HCT116 (cell line): ENCODE measurements around the gene NDUFA3. TPM values are rescaled to one million over a fixed set of nuclear protein-coding genes. Genes with fewer than 3 reads are reported as not detected.
"Not testable (repeated sequence)": the region's sequence is repeated elsewhere in the genome, so short reads cannot be mapped to it uniquely, and the experiment has no call there.

ENCODE experiments used
- ATAC-seq: fragments of 200-7000 bp; cut with Tn5 transposase; 2 replicates; pipeline ENCODE4 v1.9.1; 2020; ENCODE audit warnings: mild to moderate bottlenecking, moderate library complexity
- BruUV-seq: library from RNA; stranded (reverse); fragments of 400-500 nt; replicated peaks from 2 replicates; lab custom pipeline; 2021; lab: Mats Ljungman, UMichigan
- CTCF ChIA-PET: fragments of 300-600 bp; sonication (Branson Sonifier 250); formaldehyde crosslinking; loops from one replicate; lab custom pipeline; 2021; ENCODE audit warnings: antibody characterized with exemption; lab: Charles Lee
- POLR2A ChIA-PET: fragments of 300-600, 350-600 bp; sonication (Branson Sonifier 250); formaldehyde crosslinking; loops from one replicate; lab custom pipeline; 2021; ENCODE audit warnings: antibody characterized with exemption; lab: Charles Lee
- RAD21 ChIA-PET, 2 experiments: fragments of 300-600 bp; sonication (Branson Sonifier 250); formaldehyde crosslinking; loops; one replicate each; lab custom pipeline; 2023; ENCODE audit warnings: low total read pairs in 2 of 2; ENCODE audit not compliant: uncharacterized antibody in 2 of 2, unreplicated experiment in 2 of 2, low non-redundant PET in 1 of 2; lab: Charles Lee
- DNase-seq: peaks from one replicate; pipeline ENCODE4 v3.0.0-alpha.2; 2010; ENCODE audit warnings: low read depth, low spot score
- H2AFZ ChIP-seq: fragments of 200-600 bp; shearing (Covaris generic), sonication (generic); 2 replicates; pipeline ENCODE4 v1.6.1; 2017; ENCODE audit warnings: low read depth, mixed run types, mixed read lengths, antibody characterized with exemption, low read length; ENCODE audit not compliant: poor library complexity, severe bottlenecking
- H3K27ac ChIP-seq: 2 replicates; pipeline ENCODE4 v1.5.1; 2012; ENCODE audit warnings: low read depth, low read length
- H3K27me3 ChIP-seq: fragments of 200-600 bp; sonication (generic); 2 replicates; pipeline ENCODE4 v1.6.1; 2016; ENCODE audit warnings: mixed run types, low read length, mixed read lengths; ENCODE audit not compliant: insufficient read depth
- H3K36me3 ChIP-seq, 2 experiments: fragments of 200-500 bp in 1 of 2; fragments of 200-600 bp in 1 of 2; sonication (Bioruptor generic) in 1 of 2; sonication (generic) in 1 of 2; 2 replicates each; pipeline versions ENCODE4 v1.5.1 to v1.6.1; 2014 to 2016; ENCODE audit warnings: low read length in 2 of 2, inconsistent platforms in 1 of 2, mixed read lengths in 1 of 2, mixed run types in 1 of 2; ENCODE audit not compliant: insufficient read depth in 2 of 2, control insufficient read depth in 1 of 2
- H3K4me1 ChIP-seq, 2 experiments: fragments of 200-600 bp in 1 of 2; sonication (generic) in 1 of 2; 2 replicates each; pipeline versions ENCODE4 v1.5.1 to v1.6.1; 2012 to 2017; ENCODE audit warnings: low read length in 2 of 2, inconsistent platforms in 1 of 2, mild to moderate bottlenecking in 1 of 2, mixed read lengths in 1 of 2, mixed run types in 1 of 2, moderate library complexity in 1 of 2; ENCODE audit not compliant: insufficient read depth in 2 of 2, control insufficient read depth in 1 of 2
- H3K4me2 ChIP-seq: fragments of 200-600 bp; sonication (generic); 2 replicates; pipeline ENCODE4 v1.6.1; 2017; ENCODE audit warnings: mixed run types, low read length, mixed read lengths
- H3K4me3 ChIP-seq, 2 experiments: fragments of 200-600 bp in 1 of 2; sonication (generic) in 1 of 2; replicated peaks in 1 of 2; 2 replicates each; pipeline ENCODE4 v1.5.1; 2011 to 2016; ENCODE audit warnings: low read length in 2 of 2, control low read depth in 1 of 2, low read depth in 1 of 2, mild to moderate bottlenecking in 1 of 2, mixed read lengths in 1 of 2, mixed run types in 1 of 2
- H3K79me2 ChIP-seq: fragments of 200-600 bp; sonication (generic); 2 replicates; pipeline ENCODE4 v1.6.1; 2017; ENCODE audit warnings: mild to moderate bottlenecking, mixed run types, low read length, moderate library complexity, mixed read lengths; ENCODE audit not compliant: insufficient read depth
- H3K9ac ChIP-seq: fragments of 200-600 bp; sonication (generic); 2 replicates; pipeline ENCODE4 v1.6.1; 2016; ENCODE audit warnings: low read length, mixed read lengths
- H3K9me2 ChIP-seq: fragments of 200-600 bp; sonication (generic), shearing (Covaris generic); 2 replicates; pipeline ENCODE4 v1.6.1; 2017; ENCODE audit warnings: mixed run types, mild to moderate bottlenecking, moderate library complexity; ENCODE audit not compliant: insufficient read depth
- H3K9me3 ChIP-seq, 2 experiments: fragments of 200-500 bp in 1 of 2; fragments of 200-600 bp in 1 of 2; sonication (Bioruptor generic) in 1 of 2; sonication (generic) in 1 of 2; 2 replicates each; pipeline ENCODE4 v1.6.1; 2014 to 2017; ENCODE audit warnings: low read length in 2 of 2, mixed read lengths in 2 of 2, inconsistent platforms in 1 of 2, low read depth in 1 of 2, mild to moderate bottlenecking in 1 of 2, mixed run types in 1 of 2, moderate library complexity in 1 of 2; ENCODE audit not compliant: control insufficient read depth in 1 of 2, insufficient read depth in 1 of 2
- H4K20me1 ChIP-seq: fragments of 200-600 bp; sonication (generic), shearing (Covaris generic); 2 replicates; pipeline ENCODE4 v1.6.1; 2017; ENCODE audit warnings: mixed run types, mild to moderate bottlenecking, moderate library complexity; ENCODE audit not compliant: insufficient read depth
- CBX3 ChIP-seq: IDR thresholded peaks from 2 replicates; pipeline ENCODE4 v1.6.1; 2012; ENCODE audit warnings: low read depth
- CTCF ChIP-seq, 3 experiments: fragments of 200-600 bp in 1 of 3; sonication (generic) in 1 of 3; IDR thresholded peaks in 2 of 3; conservative IDR thresholded peaks in 1 of 3; 2 replicates each; pipeline ENCODE4 v1.5.1; 2012 to 2017; ENCODE audit warnings: low read depth in 2 of 3, low read length in 2 of 3, antibody characterized with exemption in 1 of 3, borderline replicate concordance in 1 of 3, control low read depth in 1 of 3, mild to moderate bottlenecking in 1 of 3, mixed read lengths in 1 of 3, mixed run types in 1 of 3, moderate library complexity in 1 of 3; ENCODE audit not compliant: insufficient read depth in 1 of 3
- POLR2AphosphoS5 ChIP-seq: IDR thresholded peaks from 2 replicates; pipeline ENCODE4 v1.6.1; 2011; ENCODE audit warnings: mild to moderate bottlenecking, low read depth, low read length, moderate library complexity
- ZFX ChIP-seq: fragments of 450-650 bp; IDR thresholded peaks from 2 replicates; pipeline ENCODE4 v1.6.1; 2017
- intact Hi-C: fragments of 100-400 bp; cut with micrococcal nuclease; formaldehyde crosslinking; loops from 2 replicates; pipeline ENCODE4 v1.10.0; 2022
- total RNA-seq: library from RNA; stranded (reverse); gene quantifications from one replicate; pipeline ENCODE4 v1.2.1, GENCODE V29; 2021; ENCODE audit not compliant: unreplicated experiment
- TF ChIP-seq, protein P1 (sequence below): IDR thresholded peaks from 2 replicates; pipeline ENCODE4 v1.6.1; 2012

The NDUFA3 gene
- total RNA-seq, 1 experiment from 2014 or later = 149 TPM

DNA sequence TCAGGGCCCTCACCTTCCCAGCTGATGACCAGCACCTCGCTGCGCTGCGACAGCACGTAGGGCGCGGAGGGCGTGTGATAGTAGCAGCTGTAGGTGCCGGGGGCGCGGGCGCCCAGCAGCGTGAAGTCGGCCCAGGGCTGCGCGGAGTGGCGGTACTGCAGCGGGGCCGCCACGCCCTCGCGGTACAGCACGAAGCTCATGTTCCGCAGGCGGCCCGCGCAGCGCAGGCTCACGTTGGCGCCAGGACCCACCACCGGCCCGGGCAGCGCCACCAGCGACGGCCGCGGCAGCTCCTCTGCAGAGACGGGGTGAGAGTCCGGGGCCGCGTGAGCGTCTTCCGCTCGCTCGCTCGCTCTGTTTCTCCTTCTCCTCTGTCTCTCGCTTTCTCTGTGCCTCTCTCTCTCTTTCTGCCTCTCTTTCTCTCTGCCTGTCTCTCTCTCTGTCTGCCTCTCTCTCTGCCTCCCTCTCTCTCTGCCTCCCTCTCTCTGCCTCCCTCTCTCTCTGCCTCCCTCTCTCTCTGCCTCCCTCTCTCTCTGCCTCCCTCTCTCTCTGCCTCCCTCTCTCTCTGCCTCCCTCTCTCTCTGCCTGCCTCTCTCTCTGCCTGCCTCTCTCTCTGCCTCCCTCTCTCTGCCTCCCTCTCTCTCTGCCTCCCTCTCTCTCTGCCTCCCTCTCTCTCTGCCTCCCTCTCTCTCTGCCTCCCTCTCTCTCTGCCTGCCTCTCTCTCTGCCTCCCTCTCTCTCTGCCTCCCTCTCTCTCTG, 6.6 kb upstream of the NDUFA3 start:
- peak; percentile 79 for ATAC-seq
- H3K9me3 ChIP-seq, H3K9me2 ChIP-seq: not testable (repeated sequence)
- Histone ChIP-seq H3K4me2 (peak overlapping the region; percentile 80), H2AFZ (peak overlapping the region; percentile 54)
- intact Hi-C loops = loop anchor here (10.0 kb wide), 1 partner anchor 291 kb away; no protein-coding TSS in a partner anchor
- TF ChIP-seq CBX3 = peak; percentile 15; the same call in 1 of the 2 replicates
- TF ChIP-seq POLR2AphosphoS5 = 0 out of 2 replicates have a peak, but pooled peaks have one; percentile 22
- TF ChIP-seq, protein P1, sequence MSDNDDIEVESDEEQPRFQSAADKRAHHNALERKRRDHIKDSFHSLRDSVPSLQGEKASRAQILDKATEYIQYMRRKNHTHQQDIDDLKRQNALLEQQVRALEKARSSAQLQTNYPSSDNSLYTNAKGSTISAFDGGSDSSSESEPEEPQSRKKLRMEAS = peak; percentile 90
- TF ChIP-seq ZFX = peak; percentile 61; the same call in 1 of the 2 replicates
- TF ChIP-seq, all 23 proteins: peak for 4; not testable (repeated sequence) for 19
- RAD21 ChIA-PET = interaction anchor here in 1 of 2 experiments (0.6 kb wide), 1 partner anchor 299 kb away, joined by 4 read pairs; no protein-coding TSS in a partner anchor
- Histone ChIP-seq H3K27ac (peak overlapping the region; percentile 10; the same call in 1 of the 2 replicates), H3K9ac (peak overlapping the region; percentile 41), H3K4me1 (peaks cover 7 to 20% of the 10 kb centered on the region in 2 experiments; a peak in 3 of 4 replicates), H3K4me3 (peak overlapping the region; percentile 33 to 51)
- H4K20me1 ChIP-seq, H3K79me2 ChIP-seq, CTCF ChIA-PET, DNase-seq, H3K36me3 ChIP-seq, BruUV-seq, H3K27me3 ChIP-seq: not testable (repeated sequence)
- POLR2A ChIA-PET = interaction anchor here (1.5 kb wide), 1 partner anchor 19 kb away, joined by 4 read pairs; the partner anchor contains the start of genes PRPF31 and TFPT

GRCh38 chr19:54096617-54097106, 6.0 kb upstream of the NDUFA3 start:
- Histone ChIP-seq H3K9me2 (no peaks in the 10 kb centered on the region), H3K27me3 (no peaks in the 10 kb centered on the region), H3K4me1 (peaks cover 7 to 20% of the 10 kb centered on the region in 2 experiments; a peak in 3 of 4 replicates), H3K36me3 (no peaks in the 10 kb centered on the region), H4K20me1 (no peaks in the 10 kb centered on the region), H2AFZ (no peak overlapping the region), H3K9me3 (no peaks in the 10 kb centered on the region), H3K4me2 (peak overlapping the region; percentile 80), H3K27ac (no peak overlapping the region; the same call in 1 of the 2 replicates), H3K9ac (peak overlapping the region; percentile 41; the same call in 1 of the 2 replicates), H3K79me2 (no peaks in the 10 kb centered on the region), H3K4me3 (peak overlapping the region; percentile 25 to 51; a peak in 3 of 4 replicates)
- no TSS peak for BruUV-seq
- peak; percentile 70 for ATAC-seq
- DNase-seq = peak; percentile 19
- peak in 1 of 3 experiments; percentile 39; a peak in 3 of 6 replicates for TF ChIP-seq CTCF (IDR thresholded peaks at IDR 0.05 in 2 of 3, conservative IDR thresholded peaks at IDR 0.05 in 1 of 3; ENCODE audit: borderline replicate concordance in 1 of 3, insufficient read depth in 1 of 3, low read depth in 2 of 3, low read length in 2 of 3)
- TF ChIP-seq, protein P1 = no peak; the same call in 1 of the 2 replicates
- POLR2A ChIA-PET = interaction anchor here (1.5 kb wide), 1 partner anchor 19 kb away, joined by 4 read pairs; the partner anchor contains the start of genes PRPF31 and TFPT
- intact Hi-C loops = loop anchor here (10.0 kb wide), 1 partner anchor 292 kb away; no protein-coding TSS in a partner anchor
- CTCF ChIA-PET = no interaction called here
- RAD21 ChIA-PET = no interaction called here
